ENCODE results near the gene PSPC1.

PSPC1 gene

GRCh38 chr13:19672990-19673389 is 109.8 kb downstream of the PSPC1 start:
- no peak for DNase-seq (ENCODE audit: low spot score)

GRCh38 chr13:19670147-19670546 is 112.6 kb downstream of the PSPC1 start:
- no peak for DNase-seq (ENCODE audit: low spot score)

GRCh38 chr13:19668778-19669177 is 114.0 kb downstream of the PSPC1 start:
- DNase-seq (ENCODE audit: low spot score) = no peak

- no peak for DNase-seq (ENCODE audit: low spot score)
These were observed 117.3 kb downstream of the PSPC1 start for GRCh38 chr13:19665427-19665859.

- no peak for DNase-seq (ENCODE audit: low spot score)
These were observed 118.1 kb downstream of the PSPC1 start for GRCh38 chr13:19664481-19665230.

- no peak for DNase-seq (ENCODE audit: low spot score)
These were observed 119.2 kb downstream of the PSPC1 start for GRCh38 chr13:19663416-19663979.

- DNase-seq (ENCODE audit: low spot score) = no peak
These were observed 121.2 kb downstream of the PSPC1 start for GRCh38 chr13:19661561-19661960.

- DNase-seq (ENCODE audit: low spot score) = no peak
These were observed 121.6 kb downstream of the PSPC1 start for GRCh38 chr13:19661126-19661525.

GRCh38 chr13:19658831-19659230 is 123.9 kb downstream of the PSPC1 start:
- DNase-seq (ENCODE audit: low spot score) = no peak

- DNase-seq (ENCODE audit: low spot score) = no peak
These were observed 124.7 kb downstream of the PSPC1 start for GRCh38 chr13:19657872-19658591.
